Astrocyte of the cerebellum (primary cell): Measurements from ENCODE around the gene PREX1.

Source experiments
- DNase-seq: peaks from one replicate; pipeline ENCODE4 v3.0.0-alpha.2; 2011; ENCODE audit warnings: low read depth
- H3K4me3 ChIP-seq: 2 replicates; pipeline ENCODE4 v1.5.1; 2011; ENCODE audit warnings: mild to moderate bottlenecking, low read depth, low read length, moderate library complexity
- CTCF ChIP-seq: IDR thresholded peaks from 2 replicates; pipeline ENCODE4 v1.5.1; 2012; ENCODE audit warnings: low read length, low read depth, moderate library complexity, mild to moderate bottlenecking; ENCODE audit errors: missing control alignments
- in situ Hi-C: cut with HindIII; loops from 2 replicates; pipeline ENCODE4 v1.10.0; 2017; ENCODE audit warnings: low sequenced_read_pairs

The PREX1 gene

DNA sequence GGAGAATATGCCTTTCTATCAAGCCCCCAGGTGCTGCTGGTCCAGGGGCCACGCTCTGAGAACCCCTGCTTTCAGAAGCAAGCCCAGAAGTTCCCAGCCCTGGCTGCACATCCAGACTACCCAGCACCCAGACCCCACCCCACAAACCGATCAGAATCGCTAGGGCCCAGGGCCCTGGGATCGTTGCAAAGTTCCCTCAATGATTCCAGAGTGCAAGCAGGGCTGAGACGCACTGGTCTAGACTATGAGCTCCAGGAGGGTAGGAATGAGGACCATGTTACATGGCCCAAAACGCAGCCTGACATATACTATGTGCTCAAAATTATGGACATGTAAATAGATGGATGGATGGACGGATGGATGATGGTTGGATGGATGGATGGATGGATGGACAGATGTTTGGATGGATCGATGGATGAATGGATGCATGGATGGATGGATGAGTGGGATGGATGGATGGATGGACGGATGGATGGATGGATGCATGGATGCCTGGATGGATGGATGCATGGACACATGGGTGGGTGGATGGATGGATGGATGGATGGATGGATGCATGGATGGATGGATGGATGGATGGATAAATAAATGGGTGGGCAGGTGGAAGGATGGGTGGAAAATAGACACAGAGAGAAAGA, 194.1 kb downstream of the PREX1 start:
- no peak for TF ChIP-seq CTCF
- in situ Hi-C loops: no loop called here
- no peak for DNase-seq
- H3K4me3 ChIP-seq: no peak overlapping the region

DNA sequence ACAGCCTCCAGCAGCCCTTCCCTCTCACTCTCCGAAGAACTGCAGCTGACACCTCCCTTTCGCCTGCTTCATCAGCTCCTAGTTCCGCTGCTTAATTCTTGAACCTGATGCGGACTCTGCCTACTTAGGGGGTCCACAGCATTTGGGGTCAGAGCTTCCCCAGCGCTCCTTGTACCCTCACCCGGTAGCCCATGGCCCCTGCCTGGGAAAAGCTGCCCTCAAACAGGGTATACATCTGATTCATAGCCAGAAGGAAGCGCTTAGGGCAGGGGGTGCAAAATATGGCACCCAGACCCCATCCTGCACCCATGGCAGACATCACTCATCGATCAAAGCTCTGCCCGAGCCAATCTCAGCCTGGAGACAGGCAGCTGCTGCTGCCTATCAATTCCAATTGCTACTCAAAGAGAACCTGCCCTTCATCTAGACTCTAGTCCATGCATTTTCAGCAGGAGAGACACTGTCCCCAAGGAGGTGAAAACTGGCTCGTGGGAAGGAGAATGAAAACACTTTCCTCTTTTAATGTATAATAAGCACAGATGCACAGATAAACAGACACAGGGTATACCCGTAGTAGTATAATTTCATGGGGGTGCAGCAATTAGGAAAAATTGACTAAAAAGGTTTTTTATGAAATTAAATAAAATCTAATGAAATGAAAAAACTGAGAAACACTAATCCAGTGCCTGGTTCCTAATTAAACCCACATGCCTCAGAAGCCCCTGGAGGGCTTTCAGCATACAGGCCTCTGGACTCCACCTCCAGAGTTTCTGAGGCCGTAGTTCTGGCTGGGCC, 194.8 kb downstream of the PREX1 start:
- no peak for DNase-seq
- in situ Hi-C loops: no loop called here
- TF ChIP-seq CTCF: no peak
- no peak overlapping the region for H3K4me3 ChIP-seq

DNA sequence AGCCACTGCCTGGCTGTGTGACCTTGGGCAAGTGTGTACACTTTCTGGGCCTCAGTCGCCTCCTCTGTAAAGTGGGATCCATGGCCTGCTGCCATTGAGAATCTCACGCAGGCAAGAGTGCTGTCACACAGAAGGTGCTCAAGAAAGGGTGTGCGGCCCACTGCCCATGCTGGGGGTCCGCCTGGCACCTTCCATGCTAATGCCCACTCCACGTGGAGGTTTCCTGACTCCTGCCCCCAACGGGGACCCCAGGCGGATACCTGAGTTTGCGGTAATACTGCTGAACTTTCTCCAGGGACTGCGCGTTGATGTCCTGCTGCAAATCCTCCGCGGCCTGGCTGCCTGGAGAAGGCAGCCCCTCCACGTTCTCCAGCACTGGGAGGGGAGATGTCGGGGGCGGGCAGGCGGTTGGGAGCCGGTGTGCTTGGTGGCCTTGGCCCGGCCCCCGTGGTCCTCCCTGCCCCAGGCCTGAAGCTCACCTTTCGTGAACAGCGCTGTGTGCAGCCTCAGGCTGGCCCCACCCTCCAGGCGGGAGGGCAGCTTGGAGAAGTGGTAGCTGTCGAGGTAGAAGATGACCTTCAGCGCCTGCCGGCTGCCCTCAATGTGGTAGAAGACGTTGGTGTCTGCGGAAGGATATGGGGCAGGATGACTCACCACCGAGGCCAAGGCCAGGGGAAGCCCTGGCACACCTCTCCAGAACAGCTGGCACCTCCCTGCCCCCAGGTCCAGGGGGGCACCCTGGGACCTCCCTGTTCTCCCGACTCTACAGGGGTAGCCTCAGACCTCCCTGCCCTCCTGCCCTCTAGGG, 195.6 kb downstream of the PREX1 start:
- no peak for TF ChIP-seq CTCF
- no peak for DNase-seq
- no peak overlapping the region for H3K4me3 ChIP-seq
- in situ Hi-C loops: no loop called here

- no peak overlapping the region for H3K4me3 ChIP-seq
- in situ Hi-C loops: no loop called here
- no peak for DNase-seq
- TF ChIP-seq CTCF: no peak
Measured at GRCh38 chr20:48631114-48632016, 196.4 kb downstream of the PREX1 start.

DNA sequence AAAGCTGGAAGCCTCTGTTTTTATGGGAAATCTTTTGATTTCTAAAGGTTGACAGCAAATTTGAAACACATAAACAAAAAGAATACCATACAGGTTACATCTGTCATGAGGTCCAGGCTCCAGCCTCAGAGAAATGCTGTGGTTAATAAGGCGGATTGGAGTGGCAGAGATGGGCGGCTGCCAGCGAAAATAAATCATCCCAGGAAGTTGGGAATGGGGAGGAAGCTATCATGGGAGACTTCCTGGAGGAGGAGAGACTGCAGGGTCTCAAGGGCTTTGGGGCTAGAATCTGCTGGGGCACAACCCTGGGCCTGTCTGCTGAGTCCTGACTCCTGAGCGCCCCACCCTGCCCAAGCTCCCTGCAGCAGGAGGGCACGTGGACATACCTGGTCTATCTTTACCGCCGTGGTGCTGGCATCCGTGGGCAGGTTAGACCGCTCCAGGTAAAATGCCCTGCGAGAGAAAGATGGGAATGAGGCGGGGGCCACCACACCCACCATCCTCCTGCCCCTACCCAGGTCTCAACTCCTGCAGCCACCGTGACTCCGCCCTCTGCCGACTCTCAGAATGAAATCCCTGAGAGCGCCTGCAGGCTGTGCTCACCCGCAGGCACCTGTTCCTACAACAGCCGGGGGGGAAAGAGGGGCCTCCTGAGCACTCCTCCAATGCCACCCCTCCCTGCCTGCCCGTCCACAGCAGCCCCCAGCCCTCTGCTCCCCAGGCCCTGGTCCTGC, 197.3 kb downstream of the PREX1 start:
- in situ Hi-C loops: no loop called here

More for the DNA sequence above, 197.3 kb downstream of the PREX1 start:
- H3K4me3 ChIP-seq: no peak overlapping the region
- no peak for DNase-seq
- no peak for TF ChIP-seq CTCF
